ENCODE data around the gene OR14J1.

Gene OR14J1

GRCh38 chr6:29263001-29263400, 38.5 kb upstream of the OR14J1 start:
- TF ChIP-seq GLIS3 (CRISPR knock-in tag; IDR thresholded peaks at IDR 0.05) (no peak), RARB (CRISPR knock-in tag; IDR thresholded peaks at IDR 0.05) (no peak), CSDC2 (CRISPR knock-in tag; IDR thresholded peaks at IDR 0.05) (no peak), ZFP3 (CRISPR knock-in tag; IDR thresholded peaks at IDR 0.05) (no peak), PPARA (CRISPR knock-in tag; IDR thresholded peaks at IDR 0.05; ENCODE audit: borderline replicate concordance) (no peak), ZNF565 (CRISPR knock-in tag; conservative IDR thresholded peaks at IDR 0.05; ENCODE audit: low read depth) (no peak)
- no peak for ATAC-seq

- no peak for TF ChIP-seq ZNF565 (CRISPR knock-in tag; conservative IDR thresholded peaks at IDR 0.05; ENCODE audit: low read depth)
- TF ChIP-seq BACH2 (CRISPR knock-in tag; IDR thresholded peaks at IDR 0.05; ENCODE audit: borderline replicate concordance) = no peak
- no peak for TF ChIP-seq SNAI2 (CRISPR knock-in tag; IDR thresholded peaks at IDR 0.05)
- no peak for TF ChIP-seq CSRNP3 (CRISPR knock-in tag; IDR thresholded peaks at IDR 0.05)
- no peak for TF ChIP-seq ZC3H10 (CRISPR knock-in tag; IDR thresholded peaks at IDR 0.05)
- no peak for TF ChIP-seq PATZ1 (CRISPR knock-in tag; IDR thresholded peaks at IDR 0.05; ENCODE audit: borderline replicate concordance)
- no peak for TF ChIP-seq ISL1 (CRISPR knock-in tag; IDR thresholded peaks at IDR 0.05)
- no peak for ATAC-seq
Observed at GRCh38 chr6:29294499-29294914, 7.0 kb upstream of the OR14J1 start.

- no peak for ATAC-seq
- TF ChIP-seq ZFP30 (CRISPR knock-in tag; IDR thresholded peaks at IDR 0.05) (no peak), CSRNP3 (CRISPR knock-in tag; IDR thresholded peaks at IDR 0.05) (no peak), CREB5 (CRISPR knock-in tag; IDR thresholded peaks at IDR 0.05; ENCODE audit: low read depth) (no peak), ZNF8 (CRISPR knock-in tag; IDR thresholded peaks at IDR 0.05) (no peak), CSDC2 (CRISPR knock-in tag; IDR thresholded peaks at IDR 0.05) (no peak), POU6F1 (CRISPR knock-in tag; IDR thresholded peaks at IDR 0.05; ENCODE audit: borderline replicate concordance, low read depth) (no peak), PPARA (CRISPR knock-in tag; IDR thresholded peaks at IDR 0.05; ENCODE audit: borderline replicate concordance) (no peak), TOX (CRISPR knock-in tag; IDR thresholded peaks at IDR 0.05; ENCODE audit: borderline replicate concordance) (no peak), SNAI2 (CRISPR knock-in tag; IDR thresholded peaks at IDR 0.05) (no peak), RARB (CRISPR knock-in tag; IDR thresholded peaks at IDR 0.05) (no peak), TSHZ2 (CRISPR knock-in tag; IDR thresholded peaks at IDR 0.05) (no peak), ZFP3 (CRISPR knock-in tag; IDR thresholded peaks at IDR 0.05) (no peak)
Observed at GRCh38 chr6:29295181-29295585, 6.3 kb upstream of the OR14J1 start.

Measured in SK-N-SH treated with all-trans-retinoic acid at 6 μM for 48 hours (cell line).